Measurements from ENCODE around the gene ANK2. TPM values are rescaled to one million over a fixed set of nuclear protein-coding genes. Genes with fewer than 3 reads are reported as not detected.

The ANK2 gene
- total and polyA plus RNA-seq, 10 donors = 5.3 to 158 (median 72.9) TPM

DNA sequence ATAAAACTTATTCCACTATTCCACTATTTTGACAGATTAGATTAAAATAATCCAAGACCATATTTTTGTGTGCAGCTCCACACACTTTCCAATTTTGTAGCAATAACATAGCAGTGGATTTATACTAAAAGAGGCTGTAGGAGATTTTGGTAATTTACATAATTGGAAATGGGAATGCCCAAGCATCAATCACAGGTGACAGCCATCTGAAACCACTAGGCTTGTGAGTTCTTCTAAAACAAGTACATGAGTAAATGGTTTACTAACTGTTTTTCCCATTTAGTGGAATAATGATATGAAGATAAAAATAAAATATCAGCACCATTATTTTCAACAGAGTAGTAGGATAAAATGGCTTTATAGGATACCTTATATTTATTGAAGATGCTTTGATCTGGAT, 4.4 kb downstream of the ANK2 start:
- no peaks in the 10 kb centered on the region for H3K36me3 ChIP-seq
- intact Hi-C loops (cut with DNase I; ENCODE audit: low total_unique reads) = no loop called here
- H3K27me3 ChIP-seq (replicated peaks in 1 of 7) = peaks cover 0 to 4% (median 0%) of the 10 kb centered on the region in 7 donors
- DNase-seq = no peak
- H3K4me1 ChIP-seq = no peaks in the 10 kb centered on the region
- no peak overlapping the region for H3K27ac ChIP-seq
- no peak overlapping the region for H3K4me3 ChIP-seq
- no peaks in the 10 kb centered on the region for H3K9me3 ChIP-seq
- TF ChIP-seq POLR2AphosphoS5 (IDR thresholded peaks at IDR 0.05) (no peak), CTCF (IDR thresholded peaks at IDR 0.05 in 8 of 11, conservative IDR thresholded peaks at IDR 0.05 in 3 of 11) (no peak), POLR2A (IDR thresholded peaks at IDR 0.05) (no peak)

- Histone ChIP-seq H3K27me3 (replicated peaks in 1 of 7) (no peaks in the 10 kb centered on the region), H3K27ac (no peak overlapping the region), H3K4me3 (no peak overlapping the region), H3K9me3 (no peaks in the 10 kb centered on the region), H3K36me3 (no peaks in the 10 kb centered on the region), H3K4me1 (no peaks in the 10 kb centered on the region)
- 75 to 82% (median 79%) methylated on average over 2 of the region's 2 CpGs for WGBS, 5 donors
- intact Hi-C loops (cut with DNase I; ENCODE audit: low total_unique reads) = no loop called here
- no peak for DNase-seq
- TF ChIP-seq POLR2A (IDR thresholded peaks at IDR 0.05) (no peak), POLR2AphosphoS5 (IDR thresholded peaks at IDR 0.05) (no peak), CTCF (IDR thresholded peaks at IDR 0.05 in 8 of 11, conservative IDR thresholded peaks at IDR 0.05 in 3 of 11) (no peak)
Measured at GRCh38 chr4:113056318-113056717, 6.9 kb downstream of the ANK2 start.

- H3K4me3 ChIP-seq = no peak overlapping the region
- no peak for DNase-seq
- no peaks in the 10 kb centered on the region for H3K36me3 ChIP-seq
- TF ChIP-seq POLR2AphosphoS5 (IDR thresholded peaks at IDR 0.05) (no peak), POLR2A (IDR thresholded peaks at IDR 0.05) (no peak), CTCF (IDR thresholded peaks at IDR 0.05 in 8 of 11, conservative IDR thresholded peaks at IDR 0.05 in 3 of 11) (no peak)
- WGBS, 5 donors = 84 to 92% (median 89%) methylated on average over 1 of the region's 1 CpG
- no peak overlapping the region for H3K27ac ChIP-seq
- intact Hi-C loops (cut with DNase I; ENCODE audit: low total_unique reads) = no loop called here
- no peaks in the 10 kb centered on the region for H3K4me1 ChIP-seq
- no peaks in the 10 kb centered on the region for H3K27me3 ChIP-seq (replicated peaks in 1 of 7)
- no peaks in the 10 kb centered on the region for H3K9me3 ChIP-seq
Measured at GRCh38 chr4:113057891-113058290, 8.4 kb downstream of the ANK2 start.

GRCh38 chr4:113059449-113060182, 10.2 kb downstream of the ANK2 start:
- DNase-seq = no peak
- WGBS, 5 donors = 81 to 92% (median 87%) methylated on average over 3 of the region's 3 CpGs
- Histone ChIP-seq H3K4me1 (no peaks in the 10 kb centered on the region), H3K9me3 (no peaks in the 10 kb centered on the region), H3K36me3 (no peaks in the 10 kb centered on the region), H3K27ac (no peak overlapping the region), H3K27me3 (replicated peaks in 1 of 7) (no peaks in the 10 kb centered on the region), H3K4me3 (no peak overlapping the region)
- intact Hi-C loops (cut with DNase I; ENCODE audit: low total_unique reads) = no loop called here
- no peak for TF ChIP-seq POLR2AphosphoS5 (IDR thresholded peaks at IDR 0.05)
- TF ChIP-seq CTCF (IDR thresholded peaks at IDR 0.05 in 8 of 11, conservative IDR thresholded peaks at IDR 0.05 in 3 of 11) = no peak
- TF ChIP-seq POLR2A (IDR thresholded peaks at IDR 0.05) = no peak
